H1 (cell line): ENCODE measurements around the gene ZNF830. TPM values are rescaled to one million over a fixed set of nuclear protein-coding genes. Genes with fewer than 3 reads are reported as not detected.

Experiments
- CHD2 ChIP-seq: IDR thresholded peaks from 2 replicates; pipeline ENCODE4 v1.6.1; 2012; ENCODE audit warnings: low read length, improper control_type of control experiment
- CREB1 ChIP-seq: IDR thresholded peaks from 2 replicates; pipeline ENCODE4 v1.6.1; 2012; ENCODE audit warnings: inconsistent platforms
- FOSL1 ChIP-seq: IDR thresholded peaks from 2 replicates; pipeline ENCODE4 v1.6.1; 2011; ENCODE audit warnings: mild to moderate bottlenecking, low read depth, low read length, moderate library complexity; ENCODE audit not compliant: insufficient read depth
- GABPA ChIP-seq: IDR thresholded peaks from 2 replicates; pipeline ENCODE4 v1.6.1; 2011; ENCODE audit warnings: mild to moderate bottlenecking, low read length, moderate library complexity, borderline replicate concordance; ENCODE audit not compliant: insufficient read depth
- GTF2F1 ChIP-seq: IDR thresholded peaks from 2 replicates; pipeline ENCODE4 v1.6.1; 2012; ENCODE audit warnings: low read depth, low read length, improper control_type of control experiment, borderline replicate concordance
- KDM5A ChIP-seq: fragments of 200-600 bp; IDR thresholded peaks from 2 replicates; pipeline ENCODE4 v1.7.1; 2012; ENCODE audit warnings: mild to moderate bottlenecking, low read length, inconsistent platforms, mixed read lengths
- POLR2A ChIP-seq, 2 experiments: IDR thresholded peaks; 1 replicate in 1 of 2; 2 replicates in 1 of 2; pipeline ENCODE4 v1.6.1; 2011; ENCODE audit warnings: low read depth in 2 of 2, low read length in 2 of 2, mild to moderate bottlenecking in 2 of 2; ENCODE audit errors: control extremely low read depth in 1 of 2
- SAP30 ChIP-seq: fragments of 300-600 bp; sonication (generic); IDR thresholded peaks from 2 replicates; pipeline ENCODE4 v1.7.1; 2012; ENCODE audit warnings: low read length, moderate library complexity, mild to moderate bottlenecking, inconsistent platforms; ENCODE audit not compliant: insufficient read depth, insufficient replicate concordance
- TAF1 ChIP-seq: IDR thresholded peaks from 2 replicates; pipeline ENCODE4 v1.6.1; 2011; ENCODE audit warnings: mild to moderate bottlenecking, low read depth, low read length
- TBP ChIP-seq: IDR thresholded peaks from 2 replicates; pipeline ENCODE4 v1.6.1; 2011; ENCODE audit warnings: low read depth, low read length, improper control_type of control experiment
- YY1 ChIP-seq: IDR thresholded peaks from 2 replicates; pipeline ENCODE4 v1.6.1; 2011; ENCODE audit warnings: low read depth, mild to moderate bottlenecking, low read length
- polyA plus RNA-seq, 7 experiments: library from polyadenylated mRNA; depleted of rRNA in 3 of 7; stranded (reverse) in 5 of 7; unstranded in 2 of 7; fragments of >200 nt in 5 of 7; fragments of 200-250 nt in 2 of 7; gene quantifications; 1 replicate in 5 of 7; 2 replicates in 1 of 7; 4 replicates in 1 of 7; pipeline versions ENCODE4 v1.2.1 to v1.2.3, GENCODE V29; 2011 to 2013; ENCODE audit warnings: missing spikeins in 2 of 7, mixed read lengths in 2 of 7
- total RNA-seq: library from RNA; stranded (reverse); fragmentation: NEBNext Ultra II Directional; extraction: Animal tissue kit (Norgen Biotek cat#: 25700); gene quantifications from 2 replicates; pipeline ENCODE4 v1.2.1, GENCODE V29; 2021
- TF ChIP-seq, protein P1 (sequence below): IDR thresholded peaks from 2 replicates; pipeline ENCODE4 v1.6.1; 2012; ENCODE audit warnings: low read length, inconsistent platforms
- TF ChIP-seq, protein P2 (sequence below): IDR thresholded peaks from 2 replicates; pipeline ENCODE4 v1.6.1; 2011; ENCODE audit warnings: low read depth, mild to moderate bottlenecking, low read length; ENCODE audit not compliant: insufficient read depth
- TF ChIP-seq, protein P3 (sequence below): IDR thresholded peaks from 2 replicates; pipeline ENCODE4 v1.6.1; 2012; ENCODE audit warnings: inconsistent platforms

ZNF830 gene
- total and polyA plus RNA-seq, 2 of the 8 experiments (the other 6 are each of a cell fraction or from before 2014, with no cell fraction given): 4.2 to 19.9 TPM

DNA sequence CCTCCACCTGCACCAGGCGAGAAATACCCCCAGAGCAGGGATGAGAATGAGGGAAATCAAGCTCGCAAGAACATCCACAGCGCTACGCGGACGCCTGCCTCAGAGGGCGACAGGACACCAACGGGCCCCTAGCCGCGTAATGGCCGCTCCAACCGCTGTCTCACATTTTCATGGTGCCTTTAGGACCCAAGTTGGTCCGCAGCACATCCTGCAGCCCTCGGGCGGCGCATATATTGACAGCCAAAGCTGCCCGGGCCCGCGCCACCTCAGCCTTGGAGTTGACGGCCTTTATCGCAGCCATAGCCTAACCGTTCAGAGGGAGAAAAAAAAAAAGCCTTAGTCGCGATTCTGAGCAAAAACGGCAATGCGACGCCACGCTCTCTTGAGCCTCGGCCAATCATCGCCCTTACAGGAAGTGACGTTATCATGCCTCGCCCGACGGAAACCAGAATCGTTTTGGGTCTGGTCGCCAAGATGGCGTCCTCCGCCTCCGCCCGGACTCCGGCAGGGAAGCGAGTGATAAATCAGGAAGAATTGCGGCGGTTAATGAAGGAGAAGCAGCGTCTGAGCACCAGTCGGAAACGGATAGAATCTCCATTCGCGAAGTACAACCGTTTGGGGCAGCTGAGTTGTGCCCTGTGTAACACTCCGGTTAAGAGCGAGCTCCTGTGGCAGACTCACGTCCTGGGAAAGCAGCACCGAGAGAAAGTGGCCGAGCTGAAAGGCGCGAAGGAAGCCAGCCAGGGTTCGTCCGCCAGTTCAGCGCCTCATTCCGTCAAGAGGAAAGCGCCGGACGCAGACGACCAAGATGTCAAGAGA lies at the start of gene ZNF830, which contains the start of gene CCT6B (continued):
- TF ChIP-seq, protein P1, sequence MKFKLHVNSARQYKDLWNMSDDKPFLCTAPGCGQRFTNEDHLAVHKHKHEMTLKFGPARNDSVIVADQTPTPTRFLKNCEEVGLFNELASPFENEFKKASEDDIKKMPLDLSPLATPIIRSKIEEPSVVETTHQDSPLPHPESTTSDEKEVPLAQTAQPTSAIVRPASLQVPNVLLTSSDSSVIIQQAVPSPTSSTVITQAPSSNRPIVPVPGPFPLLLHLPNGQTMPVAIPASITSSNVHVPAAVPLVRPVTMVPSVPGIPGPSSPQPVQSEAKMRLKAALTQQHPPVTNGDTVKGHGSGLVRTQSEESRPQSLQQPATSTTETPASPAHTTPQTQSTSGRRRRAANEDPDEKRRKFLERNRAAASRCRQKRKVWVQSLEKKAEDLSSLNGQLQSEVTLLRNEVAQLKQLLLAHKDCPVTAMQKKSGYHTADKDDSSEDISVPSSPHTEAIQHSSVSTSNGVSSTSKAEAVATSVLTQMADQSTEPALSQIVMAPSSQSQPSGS: peak; percentile 33; the same call in 1 of the 2 replicates
- TF ChIP-seq CREB1: peak; percentile 96
- no peak for TF ChIP-seq FOSL1
- TF ChIP-seq KDM5A: peak; percentile 100
- TF ChIP-seq CHD2: peak; percentile 55; the same call in 1 of the 2 replicates
- peak; percentile 90 to 95 for TF ChIP-seq POLR2A (IDR thresholded peaks at IDR 0.05; ENCODE audit: control extremely low read depth in 1 of 2, low read depth in 2 of 2, low read length in 2 of 2)
- peak; percentile 91; the same call in 1 of the 2 replicates for TF ChIP-seq GABPA
- peak; percentile 99 for TF ChIP-seq TAF1
- TF ChIP-seq SAP30: peak; percentile 42
- TF ChIP-seq YY1: peak; percentile 98
- TF ChIP-seq, protein P2, sequence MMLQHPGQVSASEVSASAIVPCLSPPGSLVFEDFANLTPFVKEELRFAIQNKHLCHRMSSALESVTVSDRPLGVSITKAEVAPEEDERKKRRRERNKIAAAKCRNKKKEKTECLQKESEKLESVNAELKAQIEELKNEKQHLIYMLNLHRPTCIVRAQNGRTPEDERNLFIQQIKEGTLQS: peak; percentile 55; the same call in 1 of the 2 replicates
- TF ChIP-seq, protein P3, sequence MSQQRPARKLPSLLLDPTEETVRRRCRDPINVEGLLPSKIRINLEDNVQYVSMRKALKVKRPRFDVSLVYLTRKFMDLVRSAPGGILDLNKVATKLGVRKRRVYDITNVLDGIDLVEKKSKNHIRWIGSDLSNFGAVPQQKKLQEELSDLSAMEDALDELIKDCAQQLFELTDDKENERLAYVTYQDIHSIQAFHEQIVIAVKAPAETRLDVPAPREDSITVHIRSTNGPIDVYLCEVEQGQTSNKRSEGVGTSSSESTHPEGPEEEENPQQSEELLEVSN: peak; percentile 46; the same call in 1 of the 2 replicates
- TF ChIP-seq GTF2F1: peak; percentile 91
- TF ChIP-seq TBP: peak; percentile 94
